Peyer's patch (tissue), 4 donors: ENCODE results near the gene SFXN1.

Source experiments
- POLR2A ChIP-seq, 2 donors: fragments of 450-650 bp; IDR thresholded peaks; one replicate each; pipeline ENCODE4 v1.5.1; 2017; ENCODE audit warnings: antibody characterized with exemption in 2 of 2, mild to moderate bottlenecking in 2 of 2, moderate library complexity in 2 of 2
- TF ChIP-seq, protein P1 (sequence below), 6 experiments: fragments of 450-650 bp in 4 of 6; fragments of 200-600 bp in 2 of 6; sonication (generic) in 1 of 6; IDR thresholded peaks; one replicate each; pipeline ENCODE4 v1.5.1; 2017 to 2019; ENCODE audit warnings: antibody characterized with exemption in 6 of 6, mild to moderate bottlenecking in 3 of 6, moderate library complexity in 1 of 6

DNA sequence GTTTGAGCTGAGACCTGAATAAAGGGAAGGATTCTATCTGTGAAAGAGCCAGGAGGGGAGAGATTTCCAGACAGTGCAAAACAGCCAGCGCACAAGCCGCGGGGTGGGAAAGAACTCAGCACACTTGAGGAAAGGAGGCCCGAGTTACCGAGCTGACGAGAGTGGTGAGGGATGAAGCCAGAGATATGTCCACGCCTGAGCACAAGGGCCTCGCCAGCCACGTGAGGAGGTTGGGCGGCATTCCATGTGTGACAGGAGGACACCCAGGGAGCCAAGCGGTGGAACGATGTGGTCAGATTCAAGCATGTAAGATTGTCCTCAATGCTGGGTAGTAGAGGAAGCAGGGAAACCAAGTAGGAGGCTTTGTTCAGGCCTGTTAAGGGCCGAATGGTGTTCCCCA lies 17.0 kb upstream of the SFXN1 start:
- no peak for TF ChIP-seq POLR2A (IDR thresholded peaks at IDR 0.05)
- TF ChIP-seq, protein P1, sequence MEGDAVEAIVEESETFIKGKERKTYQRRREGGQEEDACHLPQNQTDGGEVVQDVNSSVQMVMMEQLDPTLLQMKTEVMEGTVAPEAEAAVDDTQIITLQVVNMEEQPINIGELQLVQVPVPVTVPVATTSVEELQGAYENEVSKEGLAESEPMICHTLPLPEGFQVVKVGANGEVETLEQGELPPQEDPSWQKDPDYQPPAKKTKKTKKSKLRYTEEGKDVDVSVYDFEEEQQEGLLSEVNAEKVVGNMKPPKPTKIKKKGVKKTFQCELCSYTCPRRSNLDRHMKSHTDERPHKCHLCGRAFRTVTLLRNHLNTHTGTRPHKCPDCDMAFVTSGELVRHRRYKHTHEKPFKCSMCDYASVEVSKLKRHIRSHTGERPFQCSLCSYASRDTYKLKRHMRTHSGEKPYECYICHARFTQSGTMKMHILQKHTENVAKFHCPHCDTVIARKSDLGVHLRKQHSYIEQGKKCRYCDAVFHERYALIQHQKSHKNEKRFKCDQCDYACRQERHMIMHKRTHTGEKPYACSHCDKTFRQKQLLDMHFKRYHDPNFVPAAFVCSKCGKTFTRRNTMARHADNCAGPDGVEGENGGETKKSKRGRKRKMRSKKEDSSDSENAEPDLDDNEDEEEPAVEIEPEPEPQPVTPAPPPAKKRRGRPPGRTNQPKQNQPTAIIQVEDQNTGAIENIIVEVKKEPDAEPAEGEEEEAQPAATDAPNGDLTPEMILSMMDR (IDR thresholded peaks at IDR 0.05) = no peak
